RWPE2 (cell line): Measurements from ENCODE around the gene UBE3D.
"Not testable (repeated sequence)": the region's sequence is repeated elsewhere in the genome, so short reads cannot be mapped to it uniquely, and the experiment has no call there.

Source experiments
- ATAC-seq: fragments of 200-7000 bp; cut with Tn5 transposase; 3 replicates; pipeline ENCODE4 v1.9.1; 2021; ENCODE audit warnings: low read depth
- DNase-seq: peaks from one replicate; pipeline ENCODE4 v3.0.0-alpha.2; 2020; ENCODE audit warnings: low spot score
- H3K27ac ChIP-seq: fragments of 450-650 bp; 2 replicates; pipeline ENCODE4 v1.5.1; 2017; ENCODE audit warnings: mild to moderate bottlenecking; ENCODE audit not compliant: poor library complexity, severe bottlenecking
- H3K27me3 ChIP-seq: fragments of 250-450 bp; sonication (Bioruptor Pico); 2 replicates; pipeline ENCODE4 v1.5.1; 2021; ENCODE audit warnings: mild to moderate bottlenecking, moderate library complexity; ENCODE audit not compliant: insufficient read depth, poor library complexity, severe bottlenecking
- H3K36me3 ChIP-seq: fragments of 250-450 bp; sonication (Bioruptor Pico); 2 replicates; pipeline ENCODE4 v1.5.1; 2020; ENCODE audit warnings: low read depth, mild to moderate bottlenecking, moderate library complexity
- H3K4me1 ChIP-seq: fragments of 250-450 bp; sonication (Bioruptor Pico); 2 replicates; pipeline ENCODE4 v1.5.1; 2021; ENCODE audit warnings: mild to moderate bottlenecking, moderate library complexity; ENCODE audit not compliant: insufficient read depth, poor library complexity, severe bottlenecking
- H3K4me3 ChIP-seq: fragments of 250-450 bp; sonication (Bioruptor Pico); 2 replicates; pipeline ENCODE4 v1.5.1; 2021; ENCODE audit warnings: mild to moderate bottlenecking, moderate library complexity; ENCODE audit not compliant: severe bottlenecking
- H3K9me3 ChIP-seq: fragments of 250-450 bp; sonication (Bioruptor Pico); 2 replicates; pipeline ENCODE4 v1.5.1; 2021; ENCODE audit warnings: mild to moderate bottlenecking, moderate library complexity; ENCODE audit not compliant: severe bottlenecking
- CTCF ChIP-seq: fragments of 450-650 bp; IDR thresholded peaks from one replicate; pipeline ENCODE4 v1.5.1; 2017; ENCODE audit warnings: mild to moderate bottlenecking, moderate library complexity; ENCODE audit not compliant: poor library complexity, severe bottlenecking

Gene UBE3D

GRCh38 chr6:82904257-82904656, 161.4 kb downstream of the UBE3D start:
- TF ChIP-seq CTCF = no peak
- ATAC-seq = no peak

GRCh38 chr6:82902290-82902689, 163.4 kb downstream of the UBE3D start:
- Histone ChIP-seq H3K9me3 (no peaks in the 10 kb centered on the region), H3K36me3 (no peaks in the 10 kb centered on the region), H3K27ac (no peak overlapping the region), H3K27me3 (no peaks in the 10 kb centered on the region), H3K4me1 (peaks cover 3% of the 10 kb centered on the region), H3K4me3 (no peak overlapping the region)
- no peak for ATAC-seq
- no peak for DNase-seq
- TF ChIP-seq CTCF = no peak

More at GRCh38 chr6:82904257-82904656, 161.4 kb downstream of the UBE3D start:
- H3K36me3 ChIP-seq = no peaks in the 10 kb centered on the region
- H3K4me1 ChIP-seq = peaks cover 3% of the 10 kb centered on the region
- H3K4me3 ChIP-seq = no peak overlapping the region
- no peaks in the 10 kb centered on the region for H3K9me3 ChIP-seq
- DNase-seq = no peak
- no peak overlapping the region for H3K27ac ChIP-seq
- H3K27me3 ChIP-seq = no peaks in the 10 kb centered on the region

- no peak for DNase-seq
- TF ChIP-seq CTCF = no peak
- Histone ChIP-seq H3K36me3 (no peaks in the 10 kb centered on the region), H3K4me3 (no peak overlapping the region), H3K9me3 (no peaks in the 10 kb centered on the region), H3K27me3 (no peaks in the 10 kb centered on the region), H3K4me1 (no peaks in the 10 kb centered on the region), H3K27ac (no peak overlapping the region)
- ATAC-seq = no peak
Observed at GRCh38 chr6:82894653-82895259, 170.9 kb downstream of the UBE3D start.

GRCh38 chr6:82893889-82894652, 171.6 kb downstream of the UBE3D start:
- H3K9me3 ChIP-seq = no peaks in the 10 kb centered on the region
- no peaks in the 10 kb centered on the region for H3K27me3 ChIP-seq
- H3K4me1 ChIP-seq = no peaks in the 10 kb centered on the region
- no peak overlapping the region for H3K27ac ChIP-seq
- ATAC-seq = no peak
- DNase-seq = no peak
- TF ChIP-seq CTCF = no peak
- no peaks in the 10 kb centered on the region for H3K36me3 ChIP-seq
- no peak overlapping the region for H3K4me3 ChIP-seq

- H3K27me3 ChIP-seq, ATAC-seq, H3K9me3 ChIP-seq, H3K4me1 ChIP-seq, H3K4me3 ChIP-seq, H3K27ac ChIP-seq, H3K36me3 ChIP-seq, DNase-seq: not testable (repeated sequence)
Observed at GRCh38 chr6:82891503-82891902, 174.1 kb downstream of the UBE3D start.
